HepG2 (cell line): ENCODE results near the gene SEMA6B. TPM values are rescaled to one million over a fixed set of nuclear protein-coding genes. Genes with fewer than 3 reads are reported as not detected.

Source experiments
- FOXM1 ChIP-seq: sonication (generic); formaldehyde crosslinking; IDR thresholded peaks from 2 replicates; pipeline ENCODE4 v1.5.0; 2020; ENCODE audit warnings: missing genetic modification reagents
- HMGXB4 ChIP-seq, 2 experiments: sonication (generic) in 1 of 2; formaldehyde crosslinking in 1 of 2; IDR thresholded peaks; 2 replicates each; pipeline versions ENCODE4 v1.4.0 to v1.6.1; 2018 to 2020; ENCODE audit warnings: missing genetic modification reagents in 2 of 2, borderline replicate concordance in 1 of 2, low read depth in 1 of 2, mild to moderate bottlenecking in 1 of 2, missing biosample characterization in 1 of 2
- IKZF1 ChIP-seq: fragments of 450-650 bp; IDR thresholded peaks from 2 replicates; pipeline ENCODE4 v1.7.1; 2016
- ISL2 ChIP-seq: sonication (generic); formaldehyde crosslinking; IDR thresholded peaks from 2 replicates; pipeline ENCODE4 v1.5.0; 2020; ENCODE audit warnings: missing genetic modification reagents
- MAZ ChIP-seq, 2 experiments: sonication (generic) in 1 of 2; formaldehyde crosslinking in 1 of 2; IDR thresholded peaks; 2 replicates each; pipeline versions ENCODE4 v1.5.0 to v1.6.1; 2012 to 2020; ENCODE audit warnings: low read depth in 2 of 2, mild to moderate bottlenecking in 2 of 2, borderline replicate concordance in 1 of 2, improper control_type of control experiment in 1 of 2, low read length in 1 of 2, missing genetic modification reagents in 1 of 2, moderate library complexity in 1 of 2
- MIER3 ChIP-seq: IDR thresholded peaks from 2 replicates; pipeline ENCODE4 v1.6.1; 2016; ENCODE audit warnings: missing compliant biosample characterization, borderline replicate concordance
- MXI1 ChIP-seq: IDR thresholded peaks from 3 replicates; pipeline ENCODE4 v1.6.1; 2012; ENCODE audit warnings: low read depth, low read length, inconsistent platforms, borderline replicate concordance
- NKX3-1 ChIP-seq: sonication (generic); formaldehyde crosslinking; IDR thresholded peaks from 2 replicates; pipeline ENCODE4 v1.5.0; 2020; ENCODE audit warnings: missing genetic modification reagents
- PAF1 ChIP-seq: IDR thresholded peaks from 2 replicates; pipeline ENCODE4 v1.6.1; 2016; ENCODE audit warnings: missing genetic modification reagents, missing compliant biosample characterization
- POGZ ChIP-seq: sonication (generic); formaldehyde crosslinking; IDR thresholded peaks from 2 replicates; pipeline ENCODE4 v1.4.0; 2020; ENCODE audit warnings: mild to moderate bottlenecking, missing genetic modification reagents
- SAFB2 ChIP-seq: sonication (generic); formaldehyde crosslinking; IDR thresholded peaks from 2 replicates; pipeline ENCODE4 v1.5.1; 2020; ENCODE audit warnings: missing genetic modification reagents, low read depth, mild to moderate bottlenecking, borderline replicate concordance
- SALL2 ChIP-seq: sonication (generic); formaldehyde crosslinking; IDR thresholded peaks from 2 replicates; pipeline ENCODE4 v1.8.1; 2023; ENCODE audit warnings: mild to moderate bottlenecking, missing genetic modification reagents, inconsistent platforms
- TFDP1 ChIP-seq: IDR thresholded peaks from 2 replicates; pipeline ENCODE4 v1.6.1; 2016; ENCODE audit warnings: missing compliant biosample characterization, missing genetic modification reagents, borderline replicate concordance
- YEATS4 ChIP-seq: sonication (generic); formaldehyde crosslinking; IDR thresholded peaks from 2 replicates; pipeline ENCODE4 v1.4.0; 2020; ENCODE audit warnings: missing genetic modification reagents, borderline replicate concordance
- ZNF142 ChIP-seq: sonication (generic); formaldehyde crosslinking; IDR thresholded peaks from 2 replicates; pipeline ENCODE4 v1.4.0; 2020; ENCODE audit warnings: missing genetic modification reagents
- ZNF33B ChIP-seq: sonication (generic); formaldehyde crosslinking; IDR thresholded peaks from 2 replicates; pipeline ENCODE4 v1.5.1; 2020; ENCODE audit warnings: mild to moderate bottlenecking, missing genetic modification reagents
- ZNF672 ChIP-seq: sonication (generic); formaldehyde crosslinking; IDR thresholded peaks from 2 replicates; pipeline ENCODE4 v1.8.1; 2022; ENCODE audit warnings: missing genetic modification reagents
- ZNF678 ChIP-seq: sonication (generic); formaldehyde crosslinking; IDR thresholded peaks from 2 replicates; pipeline ENCODE4 v1.4.0; 2020; ENCODE audit warnings: mild to moderate bottlenecking, missing genetic modification reagents
- ZNF768 ChIP-seq: sonication (generic); formaldehyde crosslinking; IDR thresholded peaks from 2 replicates; pipeline ENCODE4 v1.4.0; 2020; ENCODE audit warnings: missing genetic modification reagents
- ZSCAN25 ChIP-seq: sonication (generic); formaldehyde crosslinking; IDR thresholded peaks from 2 replicates; pipeline ENCODE4 v1.8.0; 2022; ENCODE audit warnings: mild to moderate bottlenecking, missing genetic modification reagents
- polyA plus RNA-seq, 8 experiments: library from polyadenylated mRNA; depleted of rRNA in 3 of 8; stranded (reverse) in 7 of 8; unstranded in 1 of 8; fragments of >200 nt; fragmentation: Illumina TruSeq in 4 of 8; extraction: Trizol in 4 of 8; gene quantifications; 2 replicates each; pipeline versions ENCODE4 v1.2.1 to v1.2.3, GENCODE V29; 2011 to 2016; ENCODE audit warnings: low read depth in 4 of 8, missing spikeins in 1 of 8, mixed read lengths in 1 of 8; ENCODE audit not compliant: insufficient read depth in 1 of 8
- total RNA-seq, 5 experiments: library from RNA; depleted of rRNA; stranded (reverse); fragments of >200 nt; fragmentation: Illumina TruSeq; extraction: Trizol; gene quantifications; 2 replicates each; pipeline ENCODE4 v1.2.3, GENCODE V29; 2016; ENCODE audit warnings: low read depth in 1 of 5

SEMA6B gene
- total and polyA plus RNA-seq, 2 of the 13 experiments (the other 11 are each of a cell fraction or from before 2014, with no cell fraction given): 45.5 to 67.1 TPM

- TF ChIP-seq HMGXB4 (CRISPR knock-in tag; IDR thresholded peaks at IDR 0.05; ENCODE audit: borderline replicate concordance in 1 of 2, low read depth in 1 of 2): peak in 1 of 2 experiments; percentile 51; a peak in 1 of 4 replicates
- TF ChIP-seq ZNF142 (CRISPR knock-in tag): peak; percentile 9; the same call in 1 of the 2 replicates
- no peak for TF ChIP-seq FOXM1 (CRISPR knock-in tag)
- peak; percentile 61; the same call in 1 of the 2 replicates for TF ChIP-seq ZNF768 (CRISPR knock-in tag)
- TF ChIP-seq ISL2: 0 out of 2 replicates have a peak, but pooled peaks have one; percentile 33
- TF ChIP-seq MAZ (IDR thresholded peaks at IDR 0.05; ENCODE audit: borderline replicate concordance, low read depth, low read length): peak; percentile 82; the same call in 1 of the 2 replicates
- TF ChIP-seq MAZ (CRISPR knock-in tag; IDR thresholded peaks at IDR 0.05; ENCODE audit: low read depth): 0 out of 2 replicates have a peak, but pooled peaks have one; percentile 50
- TF ChIP-seq MIER3 (CRISPR knock-in tag): no peak
- TF ChIP-seq NKX3-1: peak; percentile 67
- no peak; the same call in 1 of the 2 replicates for TF ChIP-seq SALL2
- peak; percentile 43; the same call in 1 of the 2 replicates for TF ChIP-seq ZSCAN25 (CRISPR knock-in tag)
- no peak for TF ChIP-seq ZNF678 (CRISPR knock-in tag)
- peak; percentile 17; the same call in 1 of the 2 replicates for TF ChIP-seq TFDP1
- 0 out of 3 replicates have a peak, but pooled peaks have one; percentile 34 for TF ChIP-seq MXI1
- no peak for TF ChIP-seq ZNF33B
- peak; percentile 7; the same call in 1 of the 2 replicates for TF ChIP-seq YEATS4 (CRISPR knock-in tag)
- TF ChIP-seq PAF1 (CRISPR knock-in tag): no peak
- 0 out of 2 replicates have a peak, but pooled peaks have one; percentile 12 for TF ChIP-seq POGZ (CRISPR knock-in tag)
- no peak for TF ChIP-seq ZNF672
- TF ChIP-seq IKZF1: no peak
- TF ChIP-seq SAFB2 (CRISPR knock-in tag): 0 out of 2 replicates have a peak, but pooled peaks have one; percentile 53
These were observed 22.4 kb upstream of the SEMA6B start (continued) for GRCh38 chr19:4581666-4582553.
